ENCODE results near the gene NEDD4L.

NEDD4L gene

GRCh38 chr18:58389745-58390144 is 345.7 kb downstream of the NEDD4L start:
- no peak for DNase-seq

GRCh38 chr18:58390399-58390798 is 346.4 kb downstream of the NEDD4L start:
- DNase-seq: no peak

- no peak for DNase-seq
Measured at GRCh38 chr18:58391231-58391825, 347.3 kb downstream of the NEDD4L start.

GRCh38 chr18:58391932-58392323 is 347.9 kb downstream of the NEDD4L start:
- no peak for DNase-seq

- DNase-seq: no peak
Measured at GRCh38 chr18:58392324-58393000, 348.4 kb downstream of the NEDD4L start.

- no peak for DNase-seq
Measured at GRCh38 chr18:58393295-58393694, 349.3 kb downstream of the NEDD4L start.

- DNase-seq: no peak
Measured at GRCh38 chr18:58394046-58394445, 350.0 kb downstream of the NEDD4L start.

- DNase-seq: no peak
Measured at GRCh38 chr18:58394602-58395425, 350.8 kb downstream of the NEDD4L start.

GRCh38 chr18:58396144-58396543 is 352.1 kb downstream of the NEDD4L start:
- no peak for DNase-seq

- DNase-seq: no peak
Measured at GRCh38 chr18:58396966-58397365, 352.9 kb downstream of the NEDD4L start.

- no peak for DNase-seq
Measured at GRCh38 chr18:58397385-58398132, 353.5 kb downstream of the NEDD4L start.

- no peak for DNase-seq
Measured at GRCh38 chr18:58398648-58399398, 354.8 kb downstream of the NEDD4L start.

- DNase-seq: no peak
Measured at GRCh38 chr18:58400331-58400870, 356.4 kb downstream of the NEDD4L start.

- DNase-seq: no peak
Measured at GRCh38 chr18:58401191-58401590, 357.2 kb downstream of the NEDD4L start.

- DNase-seq: no peak
Measured at GRCh38 chr18:58402247-58402646, 358.2 kb downstream of the NEDD4L start.

- DNase-seq: no peak
Measured at GRCh38 chr18:58402951-58403702, 359.1 kb downstream of the NEDD4L start.

- DNase-seq: no peak
Measured at GRCh38 chr18:58403799-58404455, 359.9 kb downstream of the NEDD4L start.

- DNase-seq: no peak
Measured at GRCh38 chr18:58405107-58405898, 361.3 kb downstream of the NEDD4L start.

- DNase-seq: no peak
Measured at GRCh38 chr18:58407263-58407648, 363.2 kb downstream of the NEDD4L start.

Data from GF-D8 (cell line).